Measurements from ENCODE around the gene CDH11.

The CDH11 gene

GRCh38 chr16:65116818-65117430 lies 4.9 kb downstream of the CDH11 start:
- no peak for DNase-seq (ENCODE audit: low read depth)

DNA sequence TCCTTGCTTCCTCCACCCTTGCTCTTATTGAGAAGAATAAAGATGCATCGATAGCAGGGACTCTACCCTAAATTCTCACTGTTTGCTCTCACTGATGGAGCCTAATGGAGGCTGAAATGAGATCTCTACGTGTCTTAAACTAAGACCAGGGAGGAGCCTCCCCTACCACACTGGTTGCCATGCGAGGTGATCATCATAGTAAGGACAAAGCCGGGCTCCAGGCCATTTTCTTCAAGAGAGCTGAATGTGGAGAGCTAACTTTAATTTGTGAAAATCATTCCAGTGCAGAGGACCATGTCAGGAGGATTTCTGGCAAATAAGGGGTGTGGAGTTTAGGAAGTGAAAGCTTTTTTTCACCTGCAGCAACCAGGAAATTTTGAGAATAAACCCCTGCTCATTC lies 5.6 kb downstream of the CDH11 start:
- no peak for DNase-seq (ENCODE audit: low read depth)

- DNase-seq (ENCODE audit: low read depth) = no peak
Measured at GRCh38 chr16:65114527-65114926, 7.3 kb downstream of the CDH11 start.

GRCh38 chr16:65113441-65113840 lies 8.4 kb downstream of the CDH11 start:
- no peak for DNase-seq (ENCODE audit: low read depth)

DNA sequence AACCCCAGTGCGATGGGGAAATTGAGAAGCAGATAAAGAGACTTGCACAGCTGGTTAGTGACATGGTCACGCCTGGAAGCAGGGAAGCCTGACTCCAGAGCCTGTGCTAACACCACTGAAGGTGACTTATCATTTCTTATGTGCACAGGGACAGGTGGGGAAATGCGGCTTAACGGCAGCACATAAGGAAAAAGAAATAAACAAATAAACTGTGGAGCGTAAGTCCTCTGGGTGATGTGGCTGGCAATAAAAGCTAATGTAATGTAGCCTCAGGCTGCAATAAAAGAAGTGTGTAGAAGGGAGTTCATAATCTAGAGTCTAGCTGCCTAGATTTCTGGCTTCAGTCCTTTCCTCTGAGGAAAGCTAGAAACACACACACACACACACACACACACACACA lies 10.6 kb downstream of the CDH11 start:
- no peak for DNase-seq (ENCODE audit: low read depth)

DNA sequence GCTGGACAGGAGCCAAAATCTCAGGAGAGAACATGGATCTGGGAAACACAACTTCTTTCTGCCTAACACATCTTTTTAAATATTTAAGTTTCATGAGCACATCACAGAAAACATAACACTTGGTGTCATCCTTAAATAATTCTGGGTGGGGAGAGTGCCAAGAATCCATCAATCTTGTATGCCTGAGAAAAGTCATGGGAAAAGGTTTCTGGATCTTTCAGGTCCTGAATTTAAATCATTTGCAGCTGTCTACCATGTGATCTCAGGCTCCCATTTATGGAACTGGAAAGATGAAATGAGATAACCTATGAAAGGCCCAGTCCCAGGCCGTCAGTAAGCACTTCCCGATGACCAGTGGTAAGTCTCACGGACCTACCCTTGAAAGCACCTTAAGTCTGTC lies 15.1 kb downstream of the CDH11 start:
- no peak for DNase-seq (ENCODE audit: low read depth)

DNA sequence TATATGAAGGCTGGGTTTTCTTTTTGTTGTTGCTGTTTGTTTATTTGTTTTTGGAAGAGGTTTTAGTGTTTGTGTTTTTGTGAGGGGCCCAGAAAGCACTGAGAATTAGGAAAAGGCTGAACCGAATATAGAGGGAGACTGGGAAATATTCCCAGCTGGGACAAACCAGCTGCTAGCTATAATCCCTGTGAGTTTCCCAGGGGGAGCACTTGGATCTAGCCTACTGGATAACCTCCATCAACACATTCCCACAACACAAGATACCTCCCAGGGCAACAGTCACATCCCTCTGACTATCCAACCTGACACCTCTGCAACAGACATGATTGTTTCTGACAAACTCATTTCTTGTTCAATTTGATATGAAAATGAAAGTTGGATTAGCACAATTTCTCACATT lies 16.7 kb downstream of the CDH11 start:
- DNase-seq (ENCODE audit: low read depth) = no peak

GRCh38 chr16:65104471-65104870 lies 17.4 kb downstream of the CDH11 start:
- DNase-seq (ENCODE audit: low read depth) = no peak

GRCh38 chr16:65102326-65102725 lies 19.5 kb downstream of the CDH11 start:
- no peak for DNase-seq (ENCODE audit: low read depth)

DNA sequence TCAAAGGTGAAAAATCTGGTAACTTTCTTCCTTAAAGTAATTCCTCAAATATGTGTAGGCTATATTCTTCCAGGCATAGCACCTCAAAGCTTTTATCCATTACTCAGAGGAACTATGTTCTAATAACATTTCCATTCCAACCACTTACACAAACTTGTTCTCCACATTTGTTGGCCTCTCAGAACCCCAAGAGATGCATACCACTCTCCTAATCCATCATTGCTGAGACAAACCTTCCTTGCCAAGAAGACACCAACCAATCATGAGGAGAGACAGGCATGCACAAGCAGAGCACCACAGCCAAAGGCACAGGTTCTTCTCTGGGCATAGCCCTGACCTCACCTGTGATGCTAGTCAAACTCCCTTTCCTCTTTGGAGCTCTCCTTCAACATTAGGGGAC lies 20.9 kb downstream of the CDH11 start:
- DNase-seq (ENCODE audit: low read depth) = no peak

DNA sequence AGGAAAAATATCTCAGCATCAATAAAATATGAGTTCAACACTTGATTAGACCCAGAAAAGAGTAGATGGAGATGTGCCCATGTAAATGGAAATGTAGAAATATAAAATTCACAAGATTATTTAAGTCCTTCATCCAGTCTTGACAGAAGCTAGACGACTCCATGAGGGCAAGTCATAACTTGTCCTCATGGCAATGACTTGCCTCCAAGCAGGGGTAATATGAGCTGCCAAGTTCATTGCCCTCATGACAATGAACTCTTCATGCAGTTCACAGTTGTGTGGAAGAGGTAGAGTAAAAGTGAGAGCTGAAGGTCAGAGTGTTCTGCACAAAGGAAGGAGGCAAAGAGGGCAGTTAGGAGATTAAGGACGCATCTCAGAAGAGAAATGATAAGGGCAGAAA lies 22.3 kb downstream of the CDH11 start:
- DNase-seq (ENCODE audit: low read depth) = no peak

DNA sequence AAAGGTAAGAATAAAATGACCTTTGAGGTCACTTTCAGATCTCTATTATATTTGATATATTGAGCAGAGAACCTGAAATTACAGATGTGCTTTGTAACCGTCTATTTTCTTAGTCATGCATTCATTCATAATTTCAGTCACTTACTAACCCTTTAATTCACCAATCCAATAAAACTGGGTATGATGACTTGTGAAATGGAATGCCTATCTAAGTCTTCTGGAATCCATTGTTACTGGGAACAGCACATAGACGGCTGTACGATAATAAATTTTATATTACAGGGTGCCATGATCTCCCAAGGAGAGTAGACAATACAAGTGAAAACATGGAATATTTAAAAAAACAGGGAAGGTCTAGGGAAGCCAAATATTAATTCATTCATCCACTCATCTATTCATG lies 22.9 kb downstream of the CDH11 start:
- no peak for DNase-seq (ENCODE audit: low read depth)

DNA sequence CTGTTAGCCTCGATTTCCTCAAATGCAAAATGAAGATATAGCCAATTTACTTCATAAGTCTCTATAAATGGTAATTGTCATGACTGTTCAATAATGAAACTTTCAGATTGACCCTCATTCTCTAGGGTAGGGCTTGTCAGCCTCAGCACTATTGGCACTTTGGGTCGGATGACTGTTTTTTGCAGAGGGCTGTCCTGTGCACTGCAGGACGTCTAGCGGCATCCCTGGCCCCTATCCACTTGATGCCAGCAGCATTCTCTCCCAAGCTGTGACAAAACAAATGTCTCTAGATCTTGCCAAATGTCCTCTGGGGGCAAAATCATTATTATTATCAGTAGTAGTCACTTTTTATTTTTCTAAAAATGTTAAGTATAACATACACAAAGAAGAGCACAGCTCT lies 24.6 kb downstream of the CDH11 start:
- DNase-seq (ENCODE audit: low read depth) = no peak

- no peak for DNase-seq (ENCODE audit: low read depth)
Measured at GRCh38 chr16:65095906-65096305, 26.0 kb downstream of the CDH11 start.

DNA sequence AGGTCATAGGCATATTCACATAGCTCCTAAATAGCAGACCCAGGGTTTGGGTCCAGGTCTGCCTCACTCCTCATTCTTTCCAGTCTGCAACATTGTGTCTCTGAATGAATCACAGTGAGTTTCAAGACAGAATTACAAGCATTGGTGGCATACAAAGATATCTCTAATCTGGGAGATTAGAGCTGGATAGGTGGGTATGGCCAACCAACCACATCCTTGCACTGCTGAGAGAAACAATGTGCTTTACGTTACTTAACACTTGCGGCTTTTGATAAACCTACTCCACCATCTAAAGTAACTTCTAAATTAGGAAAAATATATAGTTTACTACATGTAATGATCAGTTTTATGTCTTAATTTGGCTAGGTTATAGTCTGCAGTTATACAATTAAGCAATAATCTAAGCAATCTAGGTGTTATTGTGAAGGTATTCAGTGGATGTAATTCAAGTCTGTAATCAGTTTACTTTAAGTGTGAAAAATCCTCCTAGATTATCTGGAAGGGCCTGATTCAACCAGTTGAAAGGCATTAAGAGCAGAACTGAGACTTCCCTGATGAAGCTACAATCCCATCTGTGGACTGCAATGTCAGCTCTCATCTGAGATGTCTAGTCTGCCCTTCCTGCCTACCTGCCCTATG lies 26.7 kb downstream of the CDH11 start:
- no peak for DNase-seq (ENCODE audit: low read depth)

- DNase-seq (ENCODE audit: low read depth) = no peak
Measured at GRCh38 chr16:65094009-65094408, 27.9 kb downstream of the CDH11 start.

DNA sequence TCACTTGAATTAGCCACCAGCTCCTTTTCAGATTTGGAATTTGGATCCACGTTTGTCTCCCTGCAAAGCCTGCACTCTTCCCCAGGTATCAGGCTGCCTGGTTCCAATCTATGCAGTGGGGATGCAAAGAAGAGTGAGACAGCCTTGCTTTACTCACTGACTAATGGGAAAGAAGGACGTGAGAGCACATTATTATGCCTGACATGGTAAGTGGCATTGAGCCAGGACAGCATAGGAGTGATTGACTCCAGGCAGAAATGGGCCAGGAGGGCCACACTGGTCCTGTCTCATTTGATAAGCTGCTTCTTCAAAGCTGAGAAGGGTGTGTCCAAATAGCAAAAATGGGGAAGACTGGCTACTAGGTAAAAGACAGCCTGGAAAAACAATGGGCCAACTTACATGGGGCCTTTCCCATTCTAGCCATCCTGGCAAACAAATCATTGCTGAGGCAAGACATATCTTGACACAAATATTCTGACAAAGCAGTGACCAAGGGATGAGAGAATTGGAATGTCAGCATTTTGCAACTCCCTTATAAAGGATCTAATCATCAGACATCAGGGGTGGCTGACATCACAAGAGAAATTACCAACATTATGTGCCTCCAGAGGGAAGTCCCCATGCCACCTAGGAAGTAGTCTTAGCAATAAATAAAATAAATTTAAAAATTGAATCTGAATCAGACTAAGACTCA lies 38.6 kb downstream of the CDH11 start:
- no peak for DNase-seq (ENCODE audit: low read depth)

DNA sequence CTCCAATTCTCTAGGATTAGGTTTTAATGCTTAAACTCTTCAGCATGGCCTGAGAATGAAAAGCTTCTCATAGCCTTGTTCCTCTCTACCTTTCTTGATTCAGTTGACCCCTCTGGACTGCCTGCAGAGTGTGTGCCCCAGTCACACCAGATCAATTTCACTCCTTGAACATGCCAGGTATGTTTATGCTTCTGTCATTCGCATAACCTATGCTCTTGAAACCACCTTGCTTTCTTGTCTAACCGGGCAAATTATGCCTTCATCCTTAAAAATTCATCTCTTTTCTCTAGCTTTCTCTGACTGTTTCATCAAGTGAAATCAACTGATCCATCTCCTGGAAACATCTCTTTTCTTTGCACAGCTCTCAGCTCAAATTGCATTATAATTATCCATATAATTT lies 42.3 kb downstream of the CDH11 start:
- DNase-seq (ENCODE audit: low read depth) = no peak

DNA sequence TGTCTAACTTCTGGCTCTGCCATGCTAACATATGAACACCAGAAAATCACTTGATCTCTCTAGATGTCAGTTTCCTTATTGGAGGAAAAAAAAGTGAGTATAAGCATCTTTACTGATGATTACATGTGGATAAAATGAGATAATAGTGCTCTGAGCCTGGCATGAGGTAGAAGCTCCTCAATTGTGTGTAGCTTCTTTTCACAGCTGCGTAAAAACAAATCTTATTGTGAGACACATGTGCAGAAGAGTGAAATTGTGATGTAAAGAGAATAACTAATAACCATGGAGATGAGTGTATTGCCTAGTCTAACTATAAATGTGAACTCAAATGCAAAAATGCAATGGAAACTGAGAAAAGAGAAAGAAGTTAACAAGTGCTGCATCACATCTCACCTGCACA lies 44.7 kb downstream of the CDH11 start:
- no peak for DNase-seq (ENCODE audit: low read depth)

- DNase-seq (ENCODE audit: low read depth) = no peak
Measured at GRCh38 chr16:65075877-65076276, 46.0 kb downstream of the CDH11 start.

DNA sequence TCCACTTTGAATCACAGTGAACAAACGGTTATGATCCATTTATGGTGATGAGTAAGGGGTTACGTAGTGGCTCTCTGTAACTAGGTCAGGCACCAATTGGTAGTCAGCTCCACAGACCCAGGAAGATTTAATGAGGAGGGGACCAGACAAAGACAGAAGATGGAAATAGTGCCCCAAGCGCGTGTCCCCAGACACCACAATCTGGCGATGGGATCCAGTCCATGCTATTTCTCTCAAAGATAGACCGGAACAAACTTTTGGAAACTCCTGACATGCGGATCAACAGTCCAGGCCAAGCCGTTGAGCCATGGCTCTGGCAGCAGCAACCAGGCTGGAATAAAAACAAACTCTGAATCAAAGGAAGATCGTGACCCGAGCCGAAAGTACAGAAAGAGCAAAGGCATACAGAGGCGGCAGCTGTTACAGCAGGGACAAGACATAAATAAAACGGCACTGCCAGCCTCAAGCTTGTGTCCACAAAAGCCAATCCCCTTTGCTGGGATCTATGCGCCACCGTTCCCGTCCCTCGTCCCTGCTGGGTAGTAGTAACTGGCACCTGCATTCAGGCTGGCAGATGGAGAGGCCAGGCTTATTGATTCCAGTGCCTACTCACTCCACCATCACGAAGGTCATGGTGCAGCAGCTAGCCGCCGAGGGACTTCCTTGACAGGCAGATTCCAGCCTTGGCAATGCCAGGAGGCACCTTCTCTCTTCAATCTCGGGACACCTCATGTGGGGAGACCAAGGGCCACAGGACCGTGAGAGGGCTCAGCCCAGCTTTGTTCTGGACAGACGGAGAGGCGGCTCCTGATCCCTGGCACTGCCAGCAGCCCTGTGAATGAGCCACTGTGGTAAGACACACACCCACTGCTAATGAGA lies 50.2 kb downstream of the CDH11 start:
- no peak for DNase-seq (ENCODE audit: low read depth)

GRCh38 chr16:65070831-65071432 lies 50.9 kb downstream of the CDH11 start:
- DNase-seq (ENCODE audit: low read depth) = peak; percentile 95
